KMS-11 (cell line): Measurements from ENCODE around the gene CCDC127.

ENCODE experiments used
- H2AFZ ChIP-seq: fragments of 200-600 bp; sonication (generic); 2 replicates; pipeline ENCODE4 v1.6.1; 2016; ENCODE audit warnings: antibody characterized with exemption, mixed run types, low read depth
- H3K27ac ChIP-seq: fragments of 200-600 bp; sonication (generic); 2 replicates; pipeline ENCODE4 v1.6.1; 2016; ENCODE audit warnings: mild to moderate bottlenecking, mixed run types
- H3K27me3 ChIP-seq: fragments of 200-600 bp; sonication (generic); 2 replicates; pipeline ENCODE4 v1.6.1; 2017; ENCODE audit warnings: mild to moderate bottlenecking, low read depth, mixed run types, moderate library complexity; ENCODE audit not compliant: insufficient read depth
- H3K36me3 ChIP-seq: fragments of 200-600 bp; sonication (generic); 2 replicates; pipeline ENCODE4 v1.6.1; 2017; ENCODE audit warnings: mild to moderate bottlenecking, mixed run types; ENCODE audit not compliant: insufficient read depth
- H3K4me1 ChIP-seq: fragments of 200-600 bp; sonication (generic); 2 replicates; pipeline ENCODE4 v1.6.1; 2016; ENCODE audit warnings: mild to moderate bottlenecking, low read depth, mixed run types; ENCODE audit not compliant: poor library complexity, severe bottlenecking
- H3K4me2 ChIP-seq: fragments of 200-600 bp; sonication (generic); 2 replicates; pipeline ENCODE4 v1.7.0; 2016; ENCODE audit warnings: mild to moderate bottlenecking, mixed run types
- H3K4me3 ChIP-seq: fragments of 200-600 bp; sonication (generic); IDR thresholded peaks from 2 replicates; pipeline ENCODE4 v1.6.1; 2017; ENCODE audit warnings: low read depth, low read length, mixed read lengths; ENCODE audit not compliant: insufficient read depth
- H3K79me2 ChIP-seq: fragments of 200-600 bp; sonication (generic); 2 replicates; pipeline ENCODE4 v1.6.1; 2016; ENCODE audit warnings: low read depth, mixed run types; ENCODE audit not compliant: insufficient read depth
- H3K9ac ChIP-seq: fragments of 200-600 bp; sonication (generic); 2 replicates; pipeline ENCODE4 v1.6.1; 2016; ENCODE audit warnings: mild to moderate bottlenecking, mixed run types
- H4K20me1 ChIP-seq: fragments of 200-600 bp; sonication (generic); 2 replicates; pipeline ENCODE4 v1.6.1; 2016; ENCODE audit warnings: mild to moderate bottlenecking, mixed run types; ENCODE audit not compliant: insufficient read depth
- CTCF ChIP-seq: fragments of 200-600 bp; sonication (generic); conservative IDR thresholded peaks from 2 replicates; pipeline ENCODE4 v1.6.1; 2017; ENCODE audit warnings: low read depth, mild to moderate bottlenecking, antibody characterized with exemption, low read length, moderate library complexity, mixed read lengths

The CCDC127 gene

DNA sequence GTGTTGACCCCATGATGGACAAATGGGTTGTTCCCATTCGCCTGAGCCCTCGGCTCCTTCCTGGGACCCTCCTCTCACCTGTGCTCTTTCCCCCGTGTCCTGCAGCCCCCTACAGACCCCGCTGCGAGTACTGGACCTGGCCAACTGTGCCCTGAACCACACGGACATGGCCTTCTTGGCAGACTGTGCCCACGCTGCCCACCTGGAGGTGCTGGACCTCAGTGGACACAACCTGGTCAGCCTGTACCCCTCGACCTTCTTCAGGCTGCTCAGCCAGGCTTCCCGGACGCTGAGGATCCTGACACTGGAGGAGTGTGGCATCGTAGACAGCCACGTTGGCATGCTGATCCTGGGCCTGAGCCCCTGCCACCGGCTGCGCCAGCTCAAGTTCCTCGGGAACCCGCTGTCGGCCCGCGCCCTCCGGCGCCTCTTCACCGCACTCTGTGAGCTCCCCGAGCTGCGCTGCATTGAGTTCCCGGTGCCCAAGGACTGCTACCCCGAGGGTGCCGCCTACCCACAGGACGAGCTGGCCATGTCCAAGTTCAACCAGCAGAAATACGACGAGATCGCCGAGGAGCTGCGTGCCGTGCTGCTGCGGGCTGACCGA is 23.2 kb downstream of the CCDC127 start:
- H3K4me2 ChIP-seq = no peak overlapping the region
- H2AFZ ChIP-seq = no peak overlapping the region

DNA sequence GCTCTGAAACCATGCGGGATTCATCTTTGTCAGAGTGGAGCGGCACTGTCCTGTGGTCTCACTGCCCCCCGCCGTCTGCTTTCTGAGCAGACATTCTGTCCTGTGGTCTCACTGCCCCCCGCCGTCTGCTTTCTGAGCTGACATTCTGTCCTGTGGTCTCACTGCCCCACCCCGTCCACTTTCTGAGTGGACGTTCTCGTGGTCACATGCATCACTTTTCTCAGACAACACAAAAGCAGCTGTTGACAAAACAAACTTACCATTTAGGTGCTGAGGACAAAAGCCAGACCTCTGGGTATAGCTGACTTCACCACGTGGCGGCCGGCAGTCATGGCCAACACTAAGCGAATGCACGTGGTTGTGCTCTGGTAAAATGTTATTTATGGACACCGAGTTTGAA is 23.9 kb downstream of the CCDC127 start:
- no peaks in the 10 kb centered on the region for H3K27me3 ChIP-seq
- no peak overlapping the region for H2AFZ ChIP-seq
- no peak for TF ChIP-seq CTCF
- H3K36me3 ChIP-seq = peaks cover 5% of the 10 kb centered on the region; the same call in 1 of the 2 replicates
- peaks cover 37% of the 10 kb centered on the region for H3K4me1 ChIP-seq
- H3K9ac ChIP-seq = no peak overlapping the region
- peak overlapping the region; percentile 25; the same call in 1 of the 2 replicates for H3K4me2 ChIP-seq
- H4K20me1 ChIP-seq = no peaks in the 10 kb centered on the region
- H3K27ac ChIP-seq = no peak overlapping the region
- no peak overlapping the region for H3K4me3 ChIP-seq
- H3K79me2 ChIP-seq = peaks cover 43% of the 10 kb centered on the region

More for the DNA sequence above, 23.2 kb downstream of the CCDC127 start:
- no peaks in the 10 kb centered on the region for H3K27me3 ChIP-seq
- H4K20me1 ChIP-seq = no peaks in the 10 kb centered on the region
- H3K36me3 ChIP-seq = peaks cover 5% of the 10 kb centered on the region; the same call in 1 of the 2 replicates
- H3K27ac ChIP-seq = no peak overlapping the region
- TF ChIP-seq CTCF = no peak
- no peak overlapping the region for H3K9ac ChIP-seq
- H3K79me2 ChIP-seq = peaks cover 38% of the 10 kb centered on the region
- H3K4me3 ChIP-seq = no peak overlapping the region
- H3K4me1 ChIP-seq = peaks cover 31% of the 10 kb centered on the region

- Histone ChIP-seq H3K4me3 (no peak overlapping the region), H3K9ac (peak overlapping the region; percentile 73; the same call in 1 of the 2 replicates), H2AFZ (no peak overlapping the region), H3K36me3 (peaks cover 5% of the 10 kb centered on the region; the same call in 1 of the 2 replicates), H3K4me1 (peaks cover 46% of the 10 kb centered on the region), H3K27me3 (no peaks in the 10 kb centered on the region), H3K27ac (no peak overlapping the region), H3K79me2 (peaks cover 47% of the 10 kb centered on the region), H4K20me1 (no peaks in the 10 kb centered on the region), H3K4me2 (peak overlapping the region; percentile 99)
- TF ChIP-seq CTCF = no peak
Measured at GRCh38 chr5:192970-193831, 24.8 kb downstream of the CCDC127 start.

- Histone ChIP-seq H3K4me3 (no peak overlapping the region), H3K27me3 (no peaks in the 10 kb centered on the region), H3K36me3 (peaks cover 5% of the 10 kb centered on the region; the same call in 1 of the 2 replicates), H3K4me2 (peak overlapping the region; percentile 99), H4K20me1 (no peaks in the 10 kb centered on the region), H3K4me1 (peaks cover 52% of the 10 kb centered on the region), H3K9ac (peak overlapping the region; percentile 73; the same call in 1 of the 2 replicates), H3K79me2 (peaks cover 47% of the 10 kb centered on the region), H3K27ac (peak overlapping the region; percentile 86; the same call in 1 of the 2 replicates), H2AFZ (no peak overlapping the region)
- TF ChIP-seq CTCF = no peak
Measured at GRCh38 chr5:192691-192969, 25.3 kb downstream of the CCDC127 start.
